A549 (cell line): Measurements from ENCODE around the gene DNAH17. TPM values are rescaled to one million over a fixed set of nuclear protein-coding genes. Genes with fewer than 3 reads are reported as not detected.

ENCODE experiments used
- ATAC-seq, 2 experiments: fragments of 200-7000 bp in 1 of 2; fragments of >200 bp in 1 of 2; cut with Nextera tagmentation in 1 of 2; cut with Tn5 transposase in 1 of 2; 3 replicates each; pipeline versions ENCODE4 v1.8.0 to v1.9.1; 2018 to 2020; ENCODE audit warnings: mild to moderate bottlenecking in 1 of 2, moderate library complexity in 1 of 2
- CTCF ChIA-PET: fragments of 300-600 bp; sonication (Branson Sonifier 250); formaldehyde crosslinking; extraction: SDS; loops from one replicate; lab custom pipeline; 2021; ENCODE audit warnings: antibody characterized with exemption, inconsistent platforms; lab: Yijun Ruan, JAX
- POLR2A ChIA-PET: fragments of 350-600 bp; formaldehyde crosslinking; extraction: SDS; loops from one replicate; lab custom pipeline; 2021; ENCODE audit warnings: antibody characterized with exemption, inconsistent platforms; lab: Yijun Ruan, JAX
- DNase-seq, 2 experiments: peaks; one replicate each; pipeline versions ENCODE4 v3.0.0 to v3.0.0-alpha.2; 2011 to 2016; ENCODE audit warnings: low read depth in 1 of 2, low spot score in 1 of 2
- FAIRE-seq: peaks from 2 replicates; lab custom pipeline; 2011; peaks lifted over from hg19 to GRCh38; lab: Jason Lieb, UNC
- H3K27ac ChIP-seq, 2 experiments: fragments of >200 bp; sonication (Bioruptor Twin); formaldehyde crosslinking; 3 replicates each; pipeline ENCODE4 v1.5.1; 2016 to 2017
- H3K4me1 ChIP-seq: fragments of >200 bp; sonication (Bioruptor Twin); formaldehyde crosslinking; 3 replicates; pipeline ENCODE4 v1.6.1; 2016
- H3K4me2 ChIP-seq: fragments of >200 bp; sonication (Bioruptor Twin); formaldehyde crosslinking; 3 replicates; pipeline ENCODE4 v1.6.1; 2016
- H3K4me3 ChIP-seq: fragments of >200 bp; sonication (Bioruptor Twin); formaldehyde crosslinking; 3 replicates; pipeline ENCODE4 v1.5.1; 2016
- H3K9me3 ChIP-seq: fragments of >200 bp; sonication (Bioruptor Twin); formaldehyde crosslinking; 3 replicates; pipeline ENCODE4 v1.6.1; 2016
- ATOH8 ChIP-seq: fragments of 250-450 bp; sonication (Bioruptor Pico); IDR thresholded peaks from 2 replicates; pipeline ENCODE4 v1.5.0; 2020; ENCODE audit warnings: low read depth, mild to moderate bottlenecking, moderate library complexity
- BCL3 ChIP-seq: fragments of >200 bp; sonication (Bioruptor Twin); formaldehyde crosslinking; IDR thresholded peaks from 3 replicates; pipeline ENCODE4 v1.6.1; 2016
- BHLHE40 ChIP-seq: IDR thresholded peaks from 2 replicates; pipeline ENCODE4 v1.6.1; 2012; ENCODE audit warnings: low read depth, low read length, inconsistent platforms
- CHD4 ChIP-seq: fragments of 200-600 bp; sonication (generic); IDR thresholded peaks from 2 replicates; pipeline ENCODE4 v1.6.1; 2016; ENCODE audit warnings: antibody characterized with exemption, mild to moderate bottlenecking, borderline replicate concordance
- EHF ChIP-seq: fragments of 250-450 bp; sonication (Bioruptor Pico); IDR thresholded peaks from 2 replicates; pipeline ENCODE4 v1.5.0; 2020; ENCODE audit warnings: mild to moderate bottlenecking
- FOSB ChIP-seq: fragments of 250-450 bp; sonication (Bioruptor Pico); IDR thresholded peaks from 2 replicates; pipeline ENCODE4 v1.5.0; 2020; ENCODE audit warnings: mild to moderate bottlenecking, moderate library complexity
- FOSL2 ChIP-seq, 2 experiments: fragments of 450-650 bp in 1 of 2; fragments of >200 bp in 1 of 2; sonication (Bioruptor Twin) in 1 of 2; formaldehyde crosslinking; IDR thresholded peaks; 2 replicates each; pipeline versions ENCODE4 v1.5.0 to v1.6.1; 2016 to 2020; ENCODE audit warnings: mild to moderate bottlenecking in 1 of 2, moderate library complexity in 1 of 2
- FOXS1 ChIP-seq: fragments of 250-450 bp; sonication (Bioruptor Pico); IDR thresholded peaks from 2 replicates; pipeline ENCODE4 v1.5.0; 2020; ENCODE audit warnings: mild to moderate bottlenecking, moderate library complexity
- HES2 ChIP-seq: fragments of >200 bp; sonication (Bioruptor Twin); formaldehyde crosslinking; IDR thresholded peaks from 2 replicates; pipeline ENCODE4 v1.6.1; 2016
- HEYL ChIP-seq: fragments of 250-450 bp; sonication (Bioruptor Pico); IDR thresholded peaks from 2 replicates; pipeline ENCODE4 v1.8.0; 2021; ENCODE audit warnings: mild to moderate bottlenecking, moderate library complexity
- HMGXB4 ChIP-seq: fragments of 250-450 bp; sonication (Bioruptor Pico); IDR thresholded peaks from 2 replicates; pipeline ENCODE4 v1.5.0; 2021; ENCODE audit warnings: mild to moderate bottlenecking, moderate library complexity, borderline replicate concordance
- JUN ChIP-seq, 2 experiments: fragments of >200 bp; sonication (Bioruptor Twin); formaldehyde crosslinking; IDR thresholded peaks; 2 replicates in 1 of 2; 3 replicates in 1 of 2; pipeline ENCODE4 v1.6.1; 2016 to 2017
- MAZ ChIP-seq: fragments of 150-350 bp; IDR thresholded peaks from 2 replicates; pipeline ENCODE4 v1.6.1; 2014; ENCODE audit warnings: antibody characterized with exemption, low read depth, low read length, borderline replicate concordance
- NR3C1 ChIP-seq: fragments of >200 bp; sonication (Bioruptor Twin); formaldehyde crosslinking; IDR thresholded peaks from 3 replicates; pipeline ENCODE4 v1.6.1; 2017
- RARB ChIP-seq: fragments of 250-450 bp; sonication (Bioruptor Pico); IDR thresholded peaks from 2 replicates; pipeline ENCODE4 v1.8.0; 2021; ENCODE audit warnings: mild to moderate bottlenecking, moderate library complexity
- SREBF2 ChIP-seq: fragments of 450-650 bp; IDR thresholded peaks from 2 replicates; pipeline ENCODE4 v1.6.1; 2014; ENCODE audit warnings: mild to moderate bottlenecking, moderate library complexity
- TP53 ChIP-seq: fragments of 250-450 bp; sonication (Bioruptor Pico); IDR thresholded peaks from 2 replicates; pipeline ENCODE4 v1.5.0; 2021; ENCODE audit warnings: mild to moderate bottlenecking, moderate library complexity
- ZC3H11A ChIP-seq: fragments of 450-650 bp; IDR thresholded peaks from 2 replicates; pipeline ENCODE4 v1.6.1; 2014; ENCODE audit warnings: antibody characterized with exemption, mild to moderate bottlenecking
- ZSCAN20 ChIP-seq: fragments of 250-450 bp; sonication (Bioruptor Pico); IDR thresholded peaks from 2 replicates; pipeline ENCODE4 v1.8.0; 2022; ENCODE audit warnings: mild to moderate bottlenecking, moderate library complexity
- WGBS: methylation state at CpG from one replicate; pipeline ENCODE4 v1.1.6; 2017; ENCODE audit errors: missing lambda C conversion rate; 5-methylcytosine and 5-hydroxymethylcytosine counted together
- polyA plus RNA-seq, 4 experiments: library from polyadenylated mRNA; depleted of rRNA in 3 of 4; stranded (reverse); fragments of >200 nt; fragmentation: RNase III in 1 of 4; extraction: RNeasy Plus Mini Kit Qiagen cat#74134 plus additional on column Dnase treatment in 1 of 4; gene quantifications; 2 replicates in 3 of 4; 3 replicates in 1 of 4; pipeline ENCODE4 v1.2.3, GENCODE V29; 2011 to 2017

The DNAH17 gene
- polyA plus RNA-seq, 2 of the 4 experiments (the other 2 are of a cell fraction): 0.21 to 0.26 TPM

- no peak for TF ChIP-seq HES2
- TF ChIP-seq HEYL (CRISPR knock-in tag): no peak
- TF ChIP-seq, all 56 proteins: peak for 0
Measured at GRCh38 chr17:78427140-78427539, 150.1 kb downstream of the DNAH17 start (continued).

GRCh38 chr17:78426293-78426879 lies 150.8 kb downstream of the DNAH17 start:
- DNase-seq (no peak), FAIRE-seq (no peak)
- 93% methylated on average over 22 of the region's 22 CpGs for WGBS
- Histone ChIP-seq H3K4me2 (no peak overlapping the region), H3K4me1 (peaks cover 17% of the 10 kb centered on the region), H3K9me3 (no peaks in the 10 kb centered on the region)
- TF ChIP-seq ATOH8 (CRISPR knock-in tag) (no peak), JUN (IDR thresholded peaks at IDR 0.05) (peak in 1 of 2 experiments; percentile 16; a peak in 1 of 5 replicates)
- TF ChIP-seq, all 56 proteins: peak for 1
- no peak overlapping the region for H3K4me3 ChIP-seq
- no peak for ATAC-seq
- POLR2A ChIA-PET: no interaction called here
- CTCF ChIA-PET: interaction anchor here (1.2 to 12.8 kb wide), 5 partner anchors 10 to 173 kb away, joined by 3 to 388 read pairs (median 67); partner anchors contain the start of gene SOCS3
- H3K27ac ChIP-seq: no peak overlapping the region

GRCh38 chr17:78425429-78425828 lies 151.8 kb downstream of the DNAH17 start:
- H3K27ac ChIP-seq: no peak overlapping the region
- no peak overlapping the region for H3K4me3 ChIP-seq
- H3K9me3 ChIP-seq: no peaks in the 10 kb centered on the region
- H3K4me2 ChIP-seq: no peak overlapping the region
- no peak for DNase-seq
- ChIA-PET POLR2A (interaction anchor here (1.4 kb wide), 1 partner anchor 65 kb away, joined by 3 read pairs; the partner anchor contains the start of gene SOCS3), CTCF (interaction anchor here (0.6 to 12.8 kb wide), 11 partner anchors 11 to 238 kb away, joined by 3 to 388 read pairs (median 5); partner anchors contain the start of genes AFMID and SOCS3)
- TF ChIP-seq ZC3H11A: no peak
- no peak for TF ChIP-seq NR3C1
- no peak for TF ChIP-seq RARB (CRISPR knock-in tag)
- no peak for TF ChIP-seq HEYL (CRISPR knock-in tag)
- no peak for TF ChIP-seq CHD4
- TF ChIP-seq BHLHE40: no peak
- no peak for TF ChIP-seq EHF (CRISPR knock-in tag)
- no peak for TF ChIP-seq HES2
- TF ChIP-seq TP53: no peak
- no peak for TF ChIP-seq FOSB
- no peak for TF ChIP-seq MAZ
- no peak for TF ChIP-seq ZSCAN20
- TF ChIP-seq HMGXB4 (CRISPR knock-in tag): no peak
- no peak for TF ChIP-seq SREBF2
- no peak for TF ChIP-seq FOSL2 (IDR thresholded peaks at IDR 0.05)
- TF ChIP-seq FOSL2 (CRISPR knock-in tag; IDR thresholded peaks at IDR 0.05): no peak
- no peak for TF ChIP-seq BCL3
- no peak for TF ChIP-seq FOXS1 (CRISPR knock-in tag)
- no peak for FAIRE-seq
- ATAC-seq: no peak
- peaks cover 27% of the 10 kb centered on the region for H3K4me1 ChIP-seq
- 95% methylated on average over 17 of the region's 17 CpGs for WGBS
